Muscle of arm (tissue), 14 donors: Measurements from ENCODE around the gene PLSCR4. TPM values are rescaled to one million over a fixed set of nuclear protein-coding genes. Genes with fewer than 3 reads are reported as not detected.
A peak's percentile ranks its signal among the peaks of the same experiment; 100 is the strongest.
"Not testable (repeated sequence)": the region's sequence is repeated elsewhere in the genome, so short reads cannot be mapped to it uniquely, and the experiment has no call there.

Experiments
- DNase-seq: peaks from one replicate; pipeline ENCODE4 v3.0.0-alpha.2; 2013
- long read RNA-seq, 11 donors: transcript quantifications; one replicate each; lab custom pipeline, GENCODE V29; 2026
- polyA plus RNA-seq, 12 donors: library from polyadenylated mRNA; unstranded; fragments of 120-200 nt; gene quantifications; one replicate each; pipeline ENCODE4 v1.2.1, GENCODE V29; 2013; ENCODE audit not compliant: insufficient read length in 12 of 12

Gene PLSCR4, protein sequence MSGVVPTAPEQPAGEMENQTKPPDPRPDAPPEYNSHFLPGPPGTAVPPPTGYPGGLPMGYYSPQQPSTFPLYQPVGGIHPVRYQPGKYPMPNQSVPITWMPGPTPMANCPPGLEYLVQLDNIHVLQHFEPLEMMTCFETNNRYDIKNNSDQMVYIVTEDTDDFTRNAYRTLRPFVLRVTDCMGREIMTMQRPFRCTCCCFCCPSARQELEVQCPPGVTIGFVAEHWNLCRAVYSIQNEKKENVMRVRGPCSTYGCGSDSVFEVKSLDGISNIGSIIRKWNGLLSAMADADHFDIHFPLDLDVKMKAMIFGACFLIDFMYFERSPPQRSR
- 10 to 100 TPM in 11 of 12 donors, not detected in 1; 12.9 to 44.9 (median 16.0) TPM for polyA plus RNA-seq
- long read RNA-seq, donor 1, partial matches to known transcripts = 0 of 4 reads
- long read RNA-seq, donor 1, other reads (novel, unspliced or antisense) = 0 of 4 reads
- long read RNA-seq, donor 2, transcript PLSCR4-201 (9 exons, 3,303 nt) = major isoform, 6 of 8 reads
- long read RNA-seq, donor 2, partial matches to known transcripts = 0 of 8 reads
- long read RNA-seq, donor 2, other reads (novel, unspliced or antisense) = 0 of 8 reads
- long read RNA-seq, donor 3 = 0 reads
- long read RNA-seq, donor 4, partial matches to known transcripts = 0 of 2 reads
- long read RNA-seq, donor 4, other reads (novel, unspliced or antisense) = 0 of 2 reads
- long read RNA-seq, donor 5, partial matches to known transcripts = 0 of 2 reads
- long read RNA-seq, donor 5, other reads (novel, unspliced or antisense) = 0 of 2 reads
- long read RNA-seq, donor 6, partial matches to known transcripts = 0 of 1 reads
- long read RNA-seq, donor 6, other reads (novel, unspliced or antisense) = 0 of 1 reads
- long read RNA-seq, donor 7, partial matches to known transcripts = 0 of 2 reads
- long read RNA-seq, donor 7, other reads (novel, unspliced or antisense) = 0 of 2 reads
- long read RNA-seq, donor 8 = 0 reads
- long read RNA-seq, donor 9, partial matches to known transcripts = 0 of 3 reads
- long read RNA-seq, donor 9, other reads (novel, unspliced or antisense) = 0 of 3 reads
- long read RNA-seq, donor 10 = 0 reads
- long read RNA-seq, donor 11, partial matches to known transcripts = 0 of 1 reads
- long read RNA-seq, donor 11, other reads (novel, unspliced or antisense) = 0 of 1 reads

GRCh38 chr3:146250449-146251382 lies at the start of gene PLSCR4:
TSS of gene PLSCR4 (minus strand) at chr3:146251105. CDS start at chr3:146222071, 29,034 bp downstream.
- peak; percentile 90 for DNase-seq

GRCh38 chr3:146293401-146293800 lies 42.5 kb upstream of the PLSCR4 start:
- DNase-seq = not testable (repeated sequence)

- DNase-seq = no peak
Observed at GRCh38 chr3:146283781-146284445, 33.0 kb upstream of the PLSCR4 start.

- DNase-seq = no peak
Observed at GRCh38 chr3:146280864-146281263, 30.0 kb upstream of the PLSCR4 start.

DNA sequence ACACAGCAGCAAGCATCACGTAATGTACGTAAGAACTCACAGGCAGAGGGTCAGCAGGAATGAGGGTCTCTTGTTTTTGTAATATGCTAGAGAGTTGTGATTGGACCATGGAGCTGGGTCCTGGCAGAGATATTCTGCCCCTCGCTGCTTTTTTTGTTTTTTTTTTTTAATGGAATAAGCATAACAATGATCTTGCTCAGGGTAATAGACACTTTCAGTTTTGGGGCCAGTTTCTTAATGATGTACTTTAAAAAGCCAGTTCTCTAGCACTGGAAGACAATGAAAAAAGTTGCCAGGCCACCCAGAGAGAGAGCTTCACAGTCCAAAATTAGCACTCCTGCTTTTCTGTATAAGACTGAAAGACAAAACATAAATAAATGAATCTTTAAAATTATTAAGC lies 29.0 kb upstream of the PLSCR4 start:
- DNase-seq = no peak

GRCh38 chr3:146279013-146279412 lies 28.1 kb upstream of the PLSCR4 start:
- DNase-seq = no peak

DNA sequence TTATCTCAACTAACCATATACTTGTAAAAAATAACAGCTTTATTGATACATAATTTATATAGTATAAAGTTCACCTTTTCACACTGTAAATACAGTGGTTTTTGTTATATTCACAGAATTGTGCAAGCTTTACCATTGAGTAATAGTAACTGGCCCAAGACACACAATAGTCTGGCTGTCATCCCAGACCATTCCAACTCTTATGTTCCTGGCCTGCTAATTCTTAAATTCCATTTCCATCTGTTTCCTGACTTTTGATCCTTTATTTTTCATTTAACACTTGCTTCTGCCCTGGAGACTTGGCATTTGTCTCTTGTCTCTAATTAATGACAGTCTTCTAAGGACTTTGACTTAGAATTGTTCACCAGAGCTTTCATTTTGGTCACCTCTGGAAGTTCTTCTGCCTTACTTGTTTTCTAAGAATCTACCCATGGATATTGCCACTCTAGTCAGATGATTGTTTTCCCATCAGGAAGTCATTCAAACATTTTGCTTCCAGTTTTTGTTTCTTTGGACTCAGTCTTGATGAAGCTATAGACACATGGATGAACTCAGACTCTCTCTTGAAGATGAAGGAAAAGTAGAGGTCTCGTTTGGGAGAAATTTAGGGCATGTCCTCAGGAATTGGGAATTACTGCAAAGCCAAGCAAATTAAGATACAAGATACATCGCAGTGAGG lies 27.2 kb upstream of the PLSCR4 start:
- peak; percentile 90 for DNase-seq

DNA sequence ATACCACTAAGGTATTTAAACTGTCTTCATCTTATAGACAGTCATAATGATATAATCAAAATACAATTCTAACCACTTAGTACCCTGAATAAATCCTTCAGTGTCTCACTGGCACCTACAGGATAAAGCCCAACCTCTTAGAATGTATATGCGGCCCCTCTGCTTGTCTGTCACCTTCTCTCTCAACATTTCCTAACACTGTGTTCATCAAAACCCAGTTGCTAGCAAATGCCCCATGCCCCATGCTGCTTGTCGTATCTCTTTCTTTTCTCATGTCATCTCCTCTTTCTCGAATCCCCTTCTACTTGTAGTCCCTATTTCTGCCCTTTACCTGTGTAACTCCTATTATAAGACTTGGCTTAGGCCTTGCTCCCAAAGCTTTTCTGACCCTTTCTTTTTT lies 24.6 kb upstream of the PLSCR4 start:
- DNase-seq = no peak

GRCh38 chr3:146274833-146275232 lies 23.9 kb upstream of the PLSCR4 start:
- peak; percentile 90 for DNase-seq

- no peak for DNase-seq
Observed at GRCh38 chr3:146273721-146274407, 23.0 kb upstream of the PLSCR4 start.

GRCh38 chr3:146271180-146271579 lies 20.3 kb upstream of the PLSCR4 start:
- DNase-seq = no peak

DNA sequence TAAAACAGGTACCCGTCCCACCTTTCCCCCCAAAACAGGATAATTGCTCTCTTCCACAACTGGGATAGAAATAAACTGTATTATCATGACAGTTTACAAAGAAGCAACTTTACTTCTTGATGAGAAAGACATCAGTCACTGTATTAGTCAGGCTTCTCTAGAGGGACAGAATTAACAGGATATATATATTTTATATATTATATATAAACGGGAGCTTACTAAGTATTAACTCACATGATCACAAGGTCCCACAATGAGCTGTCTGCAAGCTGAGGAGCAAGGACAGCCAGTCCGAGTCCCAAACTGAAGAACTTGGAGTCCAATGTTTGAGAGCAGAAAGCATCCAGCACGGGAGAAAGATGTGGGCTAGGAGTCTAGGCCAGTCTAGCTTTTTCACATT lies 18.4 kb upstream of the PLSCR4 start:
- DNase-seq = no peak

DNA sequence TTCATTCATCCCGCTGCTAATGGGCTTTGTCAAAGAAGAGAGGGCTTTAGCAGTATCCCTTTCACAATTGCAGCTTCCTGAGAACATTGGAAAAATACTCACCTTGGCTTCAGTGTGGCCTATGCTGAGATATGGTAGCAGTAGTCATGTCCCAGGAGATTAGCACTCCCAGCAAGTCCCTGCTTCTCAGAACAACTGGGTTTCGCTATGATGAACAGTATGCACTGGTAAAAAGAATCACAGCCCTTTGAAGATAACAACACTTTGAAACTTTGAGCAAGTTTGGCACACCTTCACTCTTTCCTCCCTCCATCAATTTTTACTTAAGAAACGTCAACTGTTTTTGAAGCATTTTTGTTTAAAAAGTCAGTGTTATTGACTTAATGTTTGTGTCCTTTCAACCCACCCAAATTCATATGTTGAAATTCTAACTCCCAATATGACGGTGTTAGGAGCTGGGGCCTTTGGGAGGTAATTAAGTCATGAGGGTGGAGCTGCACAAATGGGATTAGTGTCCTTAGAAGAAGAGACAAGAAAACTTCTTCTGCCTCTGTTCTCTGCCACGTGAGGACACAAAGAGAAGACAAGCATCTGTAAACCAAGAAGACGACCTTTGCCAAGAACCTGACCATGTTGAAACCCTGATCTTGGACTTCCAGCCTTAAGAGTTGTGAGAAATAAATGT lies 17.8 kb upstream of the PLSCR4 start:
- DNase-seq = no peak

DNA sequence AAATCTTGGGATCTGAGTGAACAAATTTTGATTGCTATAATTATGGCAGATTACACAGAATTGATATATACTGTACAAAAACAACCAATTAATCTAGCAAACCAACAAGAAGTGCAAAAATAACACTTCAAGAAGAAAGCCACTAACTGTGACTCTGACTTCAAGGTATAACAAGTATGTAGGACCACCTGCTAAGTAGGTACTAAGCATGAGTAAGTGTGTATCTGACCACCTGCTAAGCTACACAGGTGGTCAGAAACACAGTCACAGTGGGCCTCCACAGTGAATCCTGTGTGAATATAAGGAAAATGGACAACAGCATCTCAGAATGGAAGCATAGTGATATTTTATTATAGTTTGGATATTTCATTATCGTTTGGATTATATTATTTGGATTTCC lies 14.8 kb upstream of the PLSCR4 start:
- DNase-seq = no peak

DNA sequence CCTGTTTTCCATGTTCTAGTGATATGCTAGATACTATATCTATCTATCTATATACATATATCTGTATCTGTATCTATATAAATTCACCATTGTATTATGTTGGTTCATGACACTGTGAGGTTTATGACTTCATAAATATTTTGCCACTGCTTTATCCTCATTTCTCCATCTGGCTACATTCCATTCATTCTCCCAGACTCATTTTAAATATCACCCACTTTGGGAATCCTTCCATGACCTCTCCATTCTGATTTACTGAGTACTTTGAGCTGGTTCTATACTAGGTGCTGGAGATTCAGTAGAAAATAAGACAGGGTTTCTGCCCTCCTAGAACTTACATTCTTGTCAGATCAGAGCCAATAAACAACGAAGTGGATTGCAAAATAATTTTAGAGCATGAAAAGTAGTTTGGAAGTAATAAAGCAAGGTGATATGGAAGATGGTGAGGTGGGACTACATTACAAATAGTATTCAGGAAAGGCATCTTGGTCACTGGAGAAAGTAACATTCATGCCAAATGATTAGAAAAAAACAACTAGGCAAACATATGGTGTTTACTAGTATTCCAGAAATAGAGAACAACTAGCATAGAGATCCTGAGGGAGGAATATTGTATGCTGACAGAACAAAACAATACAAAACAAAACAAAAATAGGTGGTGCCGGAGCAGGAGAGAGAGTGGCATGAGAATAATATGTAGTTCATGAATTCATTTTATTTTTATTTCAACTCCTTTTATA lies 11.6 kb upstream of the PLSCR4 start:
- DNase-seq = no peak

- DNase-seq = no peak
Observed at GRCh38 chr3:146259880-146260589, 9.1 kb upstream of the PLSCR4 start.

DNA sequence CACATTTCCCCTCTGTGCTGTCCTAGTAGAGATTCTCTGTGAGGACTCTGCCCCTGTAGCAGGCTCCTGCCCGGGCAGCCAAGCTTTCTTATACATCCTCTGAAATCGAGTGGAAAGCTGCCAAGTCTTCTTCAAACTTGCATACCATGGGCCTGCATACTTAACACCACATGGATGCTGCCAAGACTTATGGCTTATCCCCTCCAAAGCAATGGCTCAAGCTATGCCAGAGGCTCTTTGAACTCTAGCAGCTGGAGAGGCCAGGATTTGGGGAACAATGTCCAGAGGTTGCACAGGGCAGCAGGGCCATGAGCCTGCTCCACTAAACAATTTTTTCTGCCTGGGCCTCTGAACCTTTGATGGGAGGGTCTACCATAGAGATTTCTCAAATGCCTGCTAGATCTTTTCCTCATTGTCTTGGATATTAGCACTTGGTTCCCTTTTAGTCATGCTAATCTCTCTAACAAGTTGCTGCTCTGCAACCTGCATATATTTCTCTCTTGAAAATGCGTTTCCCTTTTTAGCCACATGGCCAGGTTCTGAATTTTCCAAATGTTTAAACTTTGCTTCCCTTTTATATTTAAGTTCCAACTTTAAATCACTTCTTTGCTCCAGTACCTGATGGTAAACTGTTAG lies 6.1 kb upstream of the PLSCR4 start:
- DNase-seq = no peak
